Gastroesophageal sphincter (tissue), 3 donors: ENCODE measurements around the gene GALNT7.

Source experiments
- POLR2A ChIP-seq, 2 donors: fragments of 450-650 bp; IDR thresholded peaks; one replicate each; pipeline ENCODE4 v1.6.1; 2017; ENCODE audit warnings: antibody characterized with exemption in 2 of 2, mild to moderate bottlenecking in 2 of 2, moderate library complexity in 1 of 2
- TF ChIP-seq, protein P1 (sequence below), 4 experiments: fragments of 200-600 bp in 2 of 4; fragments of 450-650 bp in 2 of 4; sonication (generic) in 1 of 4; IDR thresholded peaks; one replicate each; pipeline ENCODE4 v1.5.1; 2017 to 2019; ENCODE audit warnings: antibody characterized with exemption in 4 of 4, mild to moderate bottlenecking in 2 of 4, moderate library complexity in 2 of 4

DNA sequence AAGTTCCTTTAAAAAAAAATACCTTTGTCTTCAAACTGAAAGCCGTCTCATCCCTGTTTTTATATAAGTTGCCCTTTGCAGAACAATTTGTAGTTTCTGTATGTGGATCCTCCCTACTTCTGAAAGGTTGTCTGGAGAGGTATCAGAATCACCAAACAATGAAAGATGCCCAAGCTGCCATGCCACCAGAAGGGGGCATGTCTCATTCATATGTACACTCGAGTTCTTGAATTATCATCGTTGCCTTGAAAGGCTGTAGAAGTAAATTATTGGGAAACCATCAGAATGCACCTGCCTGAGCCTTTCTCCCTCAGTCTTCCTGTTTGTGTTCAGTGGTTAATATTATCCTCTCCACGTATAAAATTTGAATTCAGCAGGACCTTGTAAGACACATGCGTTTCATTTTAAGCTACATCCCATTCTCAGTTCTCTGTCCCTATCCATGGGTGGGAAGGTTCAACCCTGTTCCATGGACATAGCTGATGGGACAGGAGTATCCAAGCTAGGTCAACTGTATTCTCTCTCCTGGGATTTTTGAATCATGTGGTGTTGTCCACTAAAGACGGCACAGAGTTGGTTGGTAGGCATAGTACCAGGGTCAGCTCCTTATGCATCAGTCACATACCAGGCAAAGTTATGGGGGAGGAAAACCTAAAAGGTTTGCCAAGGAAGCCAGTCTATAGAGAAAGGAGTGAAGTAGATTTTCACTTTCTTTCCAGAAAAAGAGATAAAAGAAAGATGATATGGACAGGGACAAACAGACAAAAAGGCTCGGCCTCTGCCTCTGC is 24.0 kb downstream of the GALNT7 start:
- TF ChIP-seq, protein P1, sequence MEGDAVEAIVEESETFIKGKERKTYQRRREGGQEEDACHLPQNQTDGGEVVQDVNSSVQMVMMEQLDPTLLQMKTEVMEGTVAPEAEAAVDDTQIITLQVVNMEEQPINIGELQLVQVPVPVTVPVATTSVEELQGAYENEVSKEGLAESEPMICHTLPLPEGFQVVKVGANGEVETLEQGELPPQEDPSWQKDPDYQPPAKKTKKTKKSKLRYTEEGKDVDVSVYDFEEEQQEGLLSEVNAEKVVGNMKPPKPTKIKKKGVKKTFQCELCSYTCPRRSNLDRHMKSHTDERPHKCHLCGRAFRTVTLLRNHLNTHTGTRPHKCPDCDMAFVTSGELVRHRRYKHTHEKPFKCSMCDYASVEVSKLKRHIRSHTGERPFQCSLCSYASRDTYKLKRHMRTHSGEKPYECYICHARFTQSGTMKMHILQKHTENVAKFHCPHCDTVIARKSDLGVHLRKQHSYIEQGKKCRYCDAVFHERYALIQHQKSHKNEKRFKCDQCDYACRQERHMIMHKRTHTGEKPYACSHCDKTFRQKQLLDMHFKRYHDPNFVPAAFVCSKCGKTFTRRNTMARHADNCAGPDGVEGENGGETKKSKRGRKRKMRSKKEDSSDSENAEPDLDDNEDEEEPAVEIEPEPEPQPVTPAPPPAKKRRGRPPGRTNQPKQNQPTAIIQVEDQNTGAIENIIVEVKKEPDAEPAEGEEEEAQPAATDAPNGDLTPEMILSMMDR (IDR thresholded peaks at IDR 0.05), result no peak
- no peak for TF ChIP-seq POLR2A (IDR thresholded peaks at IDR 0.05)
